AG09309 (cell line): Measurements from ENCODE around the gene FAM83D.

Experiments used
- DNase-seq: peaks from one replicate; pipeline ENCODE4 v3.0.0-alpha.2; 2010; ENCODE audit warnings: low read depth
- H3K4me3 ChIP-seq: 2 replicates; pipeline ENCODE4 v1.5.1; 2011; ENCODE audit warnings: mild to moderate bottlenecking, low read depth, low read length, moderate library complexity; ENCODE audit not compliant: control insufficient read depth
- TF ChIP-seq, protein P1 (sequence below): IDR thresholded peaks from 2 replicates; pipeline ENCODE4 v1.5.1; 2011; ENCODE audit warnings: mild to moderate bottlenecking, low read depth, low read length, inconsistent platforms; ENCODE audit not compliant: insufficient read depth, control insufficient read depth; ENCODE audit errors: missing control alignments

Gene FAM83D

DNA sequence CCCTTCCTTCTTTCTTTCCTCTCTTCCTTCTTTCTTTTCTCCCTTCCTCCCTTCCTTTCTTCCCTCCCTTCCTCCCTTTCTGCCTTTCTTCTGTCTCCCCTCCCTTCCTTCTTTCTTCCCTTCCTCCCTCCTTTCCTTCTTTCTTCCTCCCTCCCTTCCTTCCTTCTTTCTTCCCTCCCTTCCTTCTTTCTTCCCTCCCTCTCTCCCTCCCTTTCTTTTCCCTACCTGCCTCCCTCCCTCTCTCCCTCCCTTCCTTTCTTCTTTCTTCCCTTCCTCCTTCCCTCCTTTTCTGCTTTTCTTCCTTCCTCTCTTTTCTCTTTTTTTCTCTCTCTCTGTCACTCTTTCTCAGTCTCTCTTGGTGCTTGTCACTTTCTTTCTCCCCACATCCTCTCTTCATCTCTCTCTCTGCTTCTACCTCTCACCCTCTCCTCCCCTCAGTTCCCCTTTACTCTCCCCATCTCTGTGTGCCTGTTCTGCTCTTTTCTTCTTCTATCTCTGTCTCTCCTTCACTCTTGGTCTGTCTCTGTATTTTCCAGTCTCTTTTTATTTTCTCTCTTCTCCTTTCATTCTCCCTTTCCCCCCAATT lies 30.1 kb upstream of the FAM83D start:
- H3K4me3 ChIP-seq = no peak overlapping the region
- TF ChIP-seq, protein P1, sequence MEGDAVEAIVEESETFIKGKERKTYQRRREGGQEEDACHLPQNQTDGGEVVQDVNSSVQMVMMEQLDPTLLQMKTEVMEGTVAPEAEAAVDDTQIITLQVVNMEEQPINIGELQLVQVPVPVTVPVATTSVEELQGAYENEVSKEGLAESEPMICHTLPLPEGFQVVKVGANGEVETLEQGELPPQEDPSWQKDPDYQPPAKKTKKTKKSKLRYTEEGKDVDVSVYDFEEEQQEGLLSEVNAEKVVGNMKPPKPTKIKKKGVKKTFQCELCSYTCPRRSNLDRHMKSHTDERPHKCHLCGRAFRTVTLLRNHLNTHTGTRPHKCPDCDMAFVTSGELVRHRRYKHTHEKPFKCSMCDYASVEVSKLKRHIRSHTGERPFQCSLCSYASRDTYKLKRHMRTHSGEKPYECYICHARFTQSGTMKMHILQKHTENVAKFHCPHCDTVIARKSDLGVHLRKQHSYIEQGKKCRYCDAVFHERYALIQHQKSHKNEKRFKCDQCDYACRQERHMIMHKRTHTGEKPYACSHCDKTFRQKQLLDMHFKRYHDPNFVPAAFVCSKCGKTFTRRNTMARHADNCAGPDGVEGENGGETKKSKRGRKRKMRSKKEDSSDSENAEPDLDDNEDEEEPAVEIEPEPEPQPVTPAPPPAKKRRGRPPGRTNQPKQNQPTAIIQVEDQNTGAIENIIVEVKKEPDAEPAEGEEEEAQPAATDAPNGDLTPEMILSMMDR = no peak
- DNase-seq = no peak

DNA sequence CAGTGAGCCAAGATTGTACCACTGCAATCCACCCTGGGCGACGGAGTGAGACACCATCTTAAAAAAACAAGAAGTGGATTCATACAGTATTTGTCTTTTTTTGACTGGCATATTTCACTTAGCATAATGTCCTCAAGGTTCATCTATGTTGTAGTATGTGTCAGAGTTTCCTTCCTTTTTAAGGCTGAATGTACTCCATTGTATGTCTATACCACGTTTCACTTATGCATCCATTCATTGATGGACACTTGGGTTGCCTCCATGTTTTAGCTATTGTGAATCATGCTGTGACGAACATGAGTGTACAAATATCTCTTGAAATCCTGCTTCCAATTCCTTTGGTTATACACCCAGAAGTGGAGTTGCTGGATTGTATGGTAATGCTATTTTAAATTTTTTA lies 28.9 kb upstream of the FAM83D start:
- TF ChIP-seq, protein P1 = no peak
- no peak for DNase-seq
- H3K4me3 ChIP-seq = no peak overlapping the region

DNA sequence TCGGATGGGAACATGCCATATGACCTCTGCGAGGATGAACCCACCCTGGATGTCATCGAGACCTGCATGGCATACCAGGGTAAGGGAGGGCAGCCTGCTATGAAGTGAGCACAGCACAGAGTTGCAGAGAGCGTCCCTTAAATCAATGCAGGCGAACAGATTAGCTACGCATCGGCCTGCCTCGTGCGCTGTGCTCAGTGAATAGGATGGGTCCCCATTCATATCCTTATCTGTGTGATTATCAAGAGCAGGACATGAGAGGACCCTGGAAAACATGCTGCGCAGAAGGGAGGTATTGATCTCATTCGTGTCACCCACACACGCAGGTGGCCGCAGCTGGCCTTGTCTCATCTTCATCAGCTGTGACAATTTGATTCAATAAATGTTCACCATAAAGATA lies 25.6 kb upstream of the FAM83D start:
- H3K4me3 ChIP-seq = no peak overlapping the region
- no peak for DNase-seq
- TF ChIP-seq, protein P1 = no peak

DNA sequence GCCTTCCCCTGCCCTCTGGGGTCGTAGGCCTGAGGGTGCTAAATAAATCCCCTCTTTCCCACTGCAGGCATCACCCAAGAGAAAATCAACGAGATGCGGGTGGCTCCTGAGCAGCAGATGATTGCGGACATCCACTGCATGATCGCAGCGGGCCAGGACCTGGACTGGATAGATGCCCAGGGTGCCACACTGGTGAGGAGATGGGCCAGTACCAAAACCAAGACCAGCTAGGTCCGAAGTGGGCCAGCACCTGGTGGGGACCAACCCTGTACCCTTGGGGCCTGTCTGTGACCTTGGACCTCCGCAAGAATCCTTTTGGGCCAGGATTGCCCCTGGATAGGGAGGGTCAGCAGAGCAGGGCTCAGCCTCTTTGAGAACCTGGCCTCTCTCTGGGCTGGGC lies 23.6 kb upstream of the FAM83D start:
- no peak for DNase-seq

DNA sequence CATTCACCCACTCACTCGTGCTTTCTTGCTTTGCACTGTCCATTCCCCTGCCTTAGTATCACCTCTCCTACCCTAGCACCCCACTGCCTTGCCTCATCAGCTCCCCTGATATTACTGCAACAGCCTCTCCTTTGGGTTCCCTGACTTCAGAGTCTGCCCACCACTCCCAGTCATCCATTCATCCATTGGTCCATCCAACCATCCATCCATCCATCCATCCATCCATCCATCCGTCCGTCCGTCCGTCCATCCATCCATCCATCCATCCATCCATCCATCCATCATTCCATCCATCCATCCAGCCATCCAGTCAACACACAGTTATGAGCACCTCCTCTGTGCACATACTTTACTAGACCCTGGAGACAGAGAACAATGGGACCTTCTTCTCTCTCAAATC lies 22.9 kb upstream of the FAM83D start:
- H3K4me3 ChIP-seq = no peak overlapping the region
- DNase-seq = no peak
- TF ChIP-seq, protein P1 = no peak

More for the DNA sequence above, 23.6 kb upstream of the FAM83D start:
- no peak overlapping the region for H3K4me3 ChIP-seq
- TF ChIP-seq, protein P1 = no peak

DNA sequence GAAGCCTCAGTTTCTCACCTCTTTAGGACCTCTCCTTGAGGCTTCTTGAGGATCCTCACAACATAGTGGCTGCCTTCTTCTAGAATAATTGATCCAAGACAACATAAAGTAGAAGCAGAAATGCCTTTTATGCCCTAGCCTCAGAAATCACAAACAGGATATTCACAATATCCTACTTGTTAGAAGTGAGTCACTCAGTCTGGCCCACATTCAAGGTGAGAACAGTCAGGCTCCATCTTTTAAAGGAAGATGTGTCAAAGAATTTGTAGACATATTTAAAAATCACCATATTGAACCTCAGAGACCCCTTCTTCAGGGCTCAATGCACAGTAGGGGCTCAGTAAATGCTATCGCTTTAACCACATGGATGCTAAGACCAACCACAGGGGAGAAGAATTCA lies 20.8 kb upstream of the FAM83D start:
- TF ChIP-seq, protein P1 = no peak

DNA sequence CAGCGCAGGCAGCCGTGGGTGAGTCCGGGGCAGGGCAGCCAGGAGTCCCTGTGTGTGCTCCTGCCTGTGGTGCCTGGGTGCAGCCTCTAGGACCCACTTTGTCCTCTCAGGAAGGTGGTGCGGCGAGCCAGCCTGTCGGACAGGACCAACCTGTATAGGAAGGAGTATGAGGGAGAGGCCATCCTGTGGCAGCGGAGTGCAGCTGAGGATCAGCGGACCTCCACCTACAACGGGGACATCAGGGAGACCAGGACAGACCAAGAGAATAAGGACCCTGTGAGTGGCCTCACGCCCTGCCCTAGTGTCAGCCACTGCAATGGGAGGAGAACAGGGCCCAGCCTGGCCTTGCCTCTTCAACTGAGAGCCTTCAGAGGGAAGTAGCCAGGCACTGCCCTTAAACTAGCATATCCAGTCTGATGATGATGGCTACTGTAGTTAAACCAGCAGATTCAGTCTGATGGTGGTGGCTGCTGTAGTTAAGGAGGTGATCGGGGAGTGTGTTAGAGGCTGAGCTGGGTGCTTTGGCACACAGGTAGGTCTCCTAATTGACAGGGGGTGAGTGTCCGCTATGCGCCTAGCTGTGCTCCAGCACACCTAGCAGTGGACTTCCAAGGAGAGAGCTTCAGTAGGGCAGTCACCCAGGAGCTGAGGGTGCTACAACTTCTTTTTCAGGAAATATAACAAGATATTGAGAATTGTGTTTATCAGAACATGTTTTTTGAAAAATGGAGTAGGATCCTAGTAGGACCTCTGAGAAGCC lies 18.1 kb upstream of the FAM83D start:
- no peak overlapping the region for H3K4me3 ChIP-seq
- TF ChIP-seq, protein P1 = no peak
- no peak for DNase-seq

More for the DNA sequence above, 20.8 kb upstream of the FAM83D start:
- DNase-seq = no peak
- H3K4me3 ChIP-seq = no peak overlapping the region
